SIG-M5 treated with dmso at 0.1 percent for 504 hours (cell line): ENCODE measurements around the gene ZNF865.
A peak's percentile ranks its signal among the peaks of the same experiment; 100 is the strongest.

Experiments used
- DNase-seq: peaks from one replicate; lab custom pipeline; 2025; ENCODE audit not compliant: unreplicated experiment; lab: John Stamatoyannopoulos, UW

Gene ZNF865

DNA sequence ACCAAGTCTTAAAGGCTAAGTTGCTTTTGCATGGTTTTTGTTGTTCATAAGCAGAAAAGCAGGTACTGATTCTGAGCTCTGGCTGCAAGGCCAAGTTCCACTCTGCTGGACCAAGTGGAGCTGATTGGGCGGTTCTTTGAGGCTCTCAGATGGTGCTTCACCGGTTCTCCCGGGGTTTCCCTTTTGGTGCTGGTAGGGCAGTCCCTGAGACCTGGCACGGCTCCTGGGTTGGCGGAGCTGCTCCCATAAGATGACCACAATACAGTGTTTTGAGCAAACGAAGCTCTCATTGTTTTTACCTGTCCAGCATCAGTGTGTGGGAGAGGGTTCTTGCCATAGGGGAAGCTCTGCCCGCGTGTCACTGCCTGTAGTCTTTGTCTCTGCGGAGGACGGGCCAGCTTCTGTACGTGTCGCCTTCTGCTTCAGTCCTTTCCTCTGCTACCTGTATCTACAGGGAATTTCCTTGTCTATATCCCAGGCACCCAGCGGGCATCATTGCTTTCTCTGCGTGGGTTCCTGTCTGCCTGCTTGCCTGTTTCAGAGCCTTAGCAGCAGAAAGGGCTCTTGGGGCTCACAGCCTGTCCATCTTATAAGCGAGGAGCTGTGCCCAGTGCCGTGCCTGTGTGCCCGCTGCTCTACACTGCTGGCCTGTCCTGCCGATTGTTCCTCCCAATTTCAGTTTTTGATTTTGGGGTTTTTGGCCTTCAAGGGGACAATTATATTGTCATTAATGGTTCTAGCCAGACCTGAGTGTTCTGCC is 51.7 kb downstream of the ZNF865 start:
- peak; percentile 11 for DNase-seq

DNA sequence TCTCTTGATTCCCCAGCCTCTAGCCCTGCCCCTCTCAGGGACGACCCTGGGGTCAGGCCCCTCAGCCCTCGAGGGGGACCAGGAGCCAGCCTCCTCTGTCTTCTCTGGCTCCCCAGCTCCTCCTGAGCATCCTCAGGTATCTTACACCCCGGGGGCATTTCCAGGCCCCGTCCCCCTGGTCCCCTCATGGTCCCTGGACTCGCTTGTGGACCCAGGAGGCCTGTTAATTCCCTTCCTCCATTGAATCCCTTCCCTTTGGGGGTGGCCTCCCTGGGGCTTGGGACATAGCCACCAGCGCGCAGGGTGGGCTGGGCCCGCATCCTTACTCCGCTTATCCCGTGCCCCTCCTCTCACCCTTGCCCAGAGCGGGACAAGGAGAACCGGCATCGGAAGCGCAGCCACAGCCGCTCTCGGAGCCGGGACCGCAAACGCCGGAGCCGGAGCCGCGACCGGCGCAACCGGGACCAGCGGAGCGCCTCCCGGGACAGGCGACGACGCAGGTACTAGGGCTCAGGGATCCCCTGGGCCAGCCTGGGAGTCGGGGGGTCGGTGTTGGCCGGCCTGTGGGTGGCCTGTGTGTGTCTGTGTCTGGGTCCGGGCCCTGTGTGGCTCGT is 53.5 kb downstream of the ZNF865 start:
- no peak for DNase-seq

DNA sequence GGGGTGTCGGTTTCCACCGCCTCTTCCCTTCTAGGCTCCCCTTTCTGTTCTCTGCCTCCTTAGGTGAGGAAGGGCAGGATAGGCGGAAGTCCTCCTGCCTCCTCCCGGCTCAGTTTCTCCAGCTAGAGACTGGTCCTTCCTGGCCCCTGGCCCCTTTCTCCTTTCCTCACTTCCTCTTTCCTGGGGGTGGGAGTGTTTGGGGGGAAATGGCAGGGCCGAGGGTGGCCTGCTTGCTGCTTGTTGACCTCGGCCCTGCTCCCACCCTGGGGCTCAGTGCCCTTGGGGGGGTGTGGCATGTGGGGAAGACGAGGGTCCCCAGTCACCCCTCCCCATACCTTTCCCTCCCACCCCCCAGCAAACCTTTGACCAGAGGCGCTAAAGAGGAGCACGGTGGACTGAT is 54.4 kb downstream of the ZNF865 start:
- DNase-seq = no peak

- no peak for DNase-seq
These were observed 55.0 kb downstream of the ZNF865 start for GRCh38 chr19:55660404-55660803.

- DNase-seq = no peak
These were observed 55.5 kb downstream of the ZNF865 start for GRCh38 chr19:55660991-55661390.

DNA sequence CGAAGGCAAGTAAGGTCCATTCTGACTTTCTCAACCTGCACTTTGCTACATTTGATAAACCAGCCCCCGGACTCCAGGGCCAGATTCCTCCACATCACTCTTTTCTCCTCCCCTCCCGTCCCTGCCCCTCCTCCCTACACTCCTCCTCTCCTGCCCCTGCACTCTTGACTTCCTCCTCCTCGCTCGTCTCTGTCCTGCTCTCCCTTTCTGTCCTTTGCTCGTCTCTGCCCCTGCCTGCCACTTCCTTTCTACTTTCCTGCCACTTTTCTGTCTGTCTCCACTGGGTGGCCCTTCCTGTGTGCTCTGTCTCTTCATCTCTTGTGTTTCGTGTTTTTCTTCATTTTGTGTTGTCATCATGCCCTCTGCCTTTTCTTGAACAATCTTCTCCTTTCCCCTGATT is 56.4 kb downstream of the ZNF865 start:
- DNase-seq = peak; percentile 23

DNA sequence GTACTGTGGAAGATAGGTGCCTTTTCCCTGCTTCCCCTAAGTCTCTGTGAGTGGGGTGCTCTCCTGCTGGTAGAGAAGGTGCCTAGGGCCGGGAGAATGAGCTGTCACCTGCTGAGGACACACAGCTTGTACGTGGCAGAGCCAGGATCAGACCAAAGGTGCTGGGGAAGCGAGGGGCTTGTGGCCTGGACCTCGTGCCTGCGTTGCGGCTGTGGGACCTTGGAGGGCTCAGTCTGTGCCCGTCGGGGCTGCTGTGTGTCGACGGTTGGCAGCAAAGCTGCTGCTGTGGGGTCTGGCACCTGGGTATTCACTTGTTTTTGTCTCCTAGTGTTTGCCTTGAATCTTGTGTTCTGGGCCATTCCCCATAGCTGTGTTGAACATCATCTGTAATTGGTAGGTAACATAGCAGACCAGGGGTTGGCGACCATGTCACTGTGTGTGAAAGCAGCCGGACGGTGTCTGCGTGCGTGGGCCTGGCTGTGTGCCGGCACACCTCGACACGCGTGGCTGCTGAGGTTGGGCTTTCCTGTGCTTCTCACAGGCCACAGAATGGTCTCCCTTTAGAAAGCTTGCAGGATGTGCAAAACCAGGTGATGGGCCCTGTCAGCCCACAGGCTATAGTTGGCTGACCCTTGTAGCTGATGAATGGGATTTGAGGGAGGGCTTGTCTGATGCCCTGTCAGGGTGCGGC is 58.5 kb downstream of the ZNF865 start:
- no peak for DNase-seq

- no peak for DNase-seq
These were observed 61.0 kb downstream of the ZNF865 start for GRCh38 chr19:55666343-55667005.
